GM12865 (cell line): Measurements from ENCODE around the gene HMGB1.

Experiments
- DNase-seq: peaks from one replicate; pipeline ENCODE4 v3.0.0; 2010; ENCODE audit warnings: low read depth
- H3K4me3 ChIP-seq: 2 replicates; pipeline ENCODE4 v1.5.1; 2011; ENCODE audit warnings: mild to moderate bottlenecking, low read depth, low read length, control low read depth
- CTCF ChIP-seq: IDR thresholded peaks from 2 replicates; pipeline ENCODE4 v1.5.1; 2011; ENCODE audit warnings: low read length, control low read depth, low read depth, inconsistent platforms; ENCODE audit not compliant: insufficient read depth; ENCODE audit errors: missing control alignments

The HMGB1 gene

GRCh38 chr13:30499338-30499737, 33.6 kb upstream of the HMGB1 start:
- DNase-seq = no peak
- TF ChIP-seq CTCF = no peak
- no peak overlapping the region for H3K4me3 ChIP-seq

- TF ChIP-seq CTCF = no peak
- DNase-seq = no peak
- no peak overlapping the region for H3K4me3 ChIP-seq
Measured at GRCh38 chr13:30496147-30496546, 30.4 kb upstream of the HMGB1 start.

- no peak for TF ChIP-seq CTCF
- no peak for DNase-seq
- H3K4me3 ChIP-seq = no peak overlapping the region
Measured at GRCh38 chr13:30495746-30496145, 30.0 kb upstream of the HMGB1 start.

- DNase-seq = no peak
- TF ChIP-seq CTCF = no peak
Measured at GRCh38 chr13:30493658-30494381, 28.1 kb upstream of the HMGB1 start.

GRCh38 chr13:30487075-30487470, 21.3 kb upstream of the HMGB1 start:
- no peak for TF ChIP-seq CTCF
- no peak for DNase-seq
- no peak overlapping the region for H3K4me3 ChIP-seq

More at GRCh38 chr13:30493658-30494381, 28.1 kb upstream of the HMGB1 start:
- H3K4me3 ChIP-seq = no peak overlapping the region

GRCh38 chr13:30486230-30487074, 20.7 kb upstream of the HMGB1 start:
- DNase-seq = no peak
- TF ChIP-seq CTCF = no peak
- H3K4me3 ChIP-seq = no peak overlapping the region
